Measurements from ENCODE around the gene NCKIPSD. TPM values are rescaled to one million over a fixed set of nuclear protein-coding genes. Genes with fewer than 3 reads are reported as not detected.
"Not testable (repeated sequence)": the region's sequence is repeated elsewhere in the genome, so short reads cannot be mapped to it uniquely, and the experiment has no call there.

Gene NCKIPSD
- 10 to 100 TPM; 32.4 to 88.5 (median 51.8) TPM for total RNA-seq

DNA sequence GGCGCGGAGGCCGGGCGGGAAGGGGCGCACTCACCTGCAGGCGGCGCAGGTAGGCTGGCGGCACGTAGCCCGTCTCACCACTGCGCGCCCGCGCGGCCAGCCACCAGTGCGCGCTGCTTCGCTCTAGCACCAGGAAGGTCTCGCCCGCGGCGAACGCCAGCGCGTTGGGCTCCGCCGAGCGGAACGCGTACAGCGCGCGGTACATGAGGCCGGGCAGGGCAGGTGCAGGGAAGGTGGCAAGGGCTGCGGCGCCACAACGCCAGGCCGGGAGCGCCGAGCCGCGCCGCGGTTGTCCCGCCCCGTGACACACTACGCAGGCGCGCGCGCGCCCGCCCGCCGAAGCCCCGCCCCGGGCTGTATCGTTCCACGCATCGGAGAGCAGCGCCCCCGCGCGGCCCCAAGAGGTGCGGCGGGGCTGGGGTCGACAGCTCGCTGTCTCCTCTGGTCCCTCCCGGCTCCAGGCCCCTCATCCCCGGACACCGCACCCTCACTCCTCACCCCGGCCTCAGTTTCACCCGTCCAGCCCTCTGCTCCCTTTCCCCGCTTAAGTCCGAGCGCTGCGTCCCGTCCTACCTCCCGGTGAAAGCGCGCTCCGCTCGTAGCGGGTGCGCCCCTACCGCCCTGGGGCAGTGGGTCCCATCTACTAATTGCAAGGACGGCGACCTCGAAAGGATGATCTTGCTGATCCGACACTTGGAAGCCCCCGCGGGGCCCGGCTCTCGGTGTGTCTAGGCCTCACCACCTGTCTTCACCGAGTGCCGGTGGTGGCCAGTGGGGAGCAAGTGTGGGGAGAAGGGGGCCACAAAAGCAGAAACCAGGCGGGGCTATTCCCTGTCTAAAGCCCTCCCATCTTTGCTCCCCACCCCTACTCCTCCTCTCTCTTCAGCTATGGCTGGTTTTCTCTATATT lies at the start of gene NCKIPSD:
NCKIPSD (minus strand) TSS at position 313 of the 909 bp plus-strand sequence; CDS start at position 205, 108 bp downstream.
- Histone ChIP-seq H3K36me3 (peaks cover 6 to 58% (median 36%) of the 10 kb centered on the region in 3 donors), H3K27me3 (no peaks in the 10 kb centered on the region), H3K4me1 (peaks cover 0 to 63% (median 18%) of the 10 kb centered on the region in 4 donors), H3K9me3 (no peaks in the 10 kb centered on the region), H3K4me3 (peak within 1 kb of the TSS; percentile 84 to 96 (median 94)), H3K27ac (peak within 1 kb of the TSS; percentile 86 to 95 (median 92))
- 1% methylated on average over 46 to 72 of the region's 97 CpGs for WGBS, 2 donors
- TF ChIP-seq, protein P1, sequence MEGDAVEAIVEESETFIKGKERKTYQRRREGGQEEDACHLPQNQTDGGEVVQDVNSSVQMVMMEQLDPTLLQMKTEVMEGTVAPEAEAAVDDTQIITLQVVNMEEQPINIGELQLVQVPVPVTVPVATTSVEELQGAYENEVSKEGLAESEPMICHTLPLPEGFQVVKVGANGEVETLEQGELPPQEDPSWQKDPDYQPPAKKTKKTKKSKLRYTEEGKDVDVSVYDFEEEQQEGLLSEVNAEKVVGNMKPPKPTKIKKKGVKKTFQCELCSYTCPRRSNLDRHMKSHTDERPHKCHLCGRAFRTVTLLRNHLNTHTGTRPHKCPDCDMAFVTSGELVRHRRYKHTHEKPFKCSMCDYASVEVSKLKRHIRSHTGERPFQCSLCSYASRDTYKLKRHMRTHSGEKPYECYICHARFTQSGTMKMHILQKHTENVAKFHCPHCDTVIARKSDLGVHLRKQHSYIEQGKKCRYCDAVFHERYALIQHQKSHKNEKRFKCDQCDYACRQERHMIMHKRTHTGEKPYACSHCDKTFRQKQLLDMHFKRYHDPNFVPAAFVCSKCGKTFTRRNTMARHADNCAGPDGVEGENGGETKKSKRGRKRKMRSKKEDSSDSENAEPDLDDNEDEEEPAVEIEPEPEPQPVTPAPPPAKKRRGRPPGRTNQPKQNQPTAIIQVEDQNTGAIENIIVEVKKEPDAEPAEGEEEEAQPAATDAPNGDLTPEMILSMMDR (IDR thresholded peaks at IDR 0.05), result peak; percentile 85 to 98 (median 96)
- peak; percentile 86 to 95 for TF ChIP-seq POLR2A (IDR thresholded peaks at IDR 0.05)
- TF ChIP-seq EP300 (IDR thresholded peaks at IDR 0.05), result peak; percentile 20 to 91
- peak; percentile 85 to 86 for DNase-seq (ENCODE audit: low spot score in 2 of 2)

GRCh38 chr3:48735075-48735767 lies 49.5 kb upstream of the NCKIPSD start:
- not testable (repeated sequence) for H3K9me3 ChIP-seq; H3K4me3 ChIP-seq; H3K36me3 ChIP-seq; DNase-seq (ENCODE audit: low spot score in 2 of 2); H3K27me3 ChIP-seq
- Histone ChIP-seq H3K4me1 (peaks cover 0 to 56% (median 27%) of the 10 kb centered on the region in 4 donors), H3K27ac (peak overlapping the region in 2 of 4 donors; percentile 29 to 34)
- WGBS, 2 donors, result 17 to 26% methylated on average over 8 of the region's 8 CpGs

GRCh38 chr3:48734541-48734940 lies 48.8 kb upstream of the NCKIPSD start:
- not testable (repeated sequence) for H3K27me3 ChIP-seq; H3K4me3 ChIP-seq; DNase-seq (ENCODE audit: low spot score in 2 of 2); H3K36me3 ChIP-seq; H3K9me3 ChIP-seq
- peak overlapping the region in 1 of 4 donors; percentile 15 for H3K27ac ChIP-seq
- H3K4me1 ChIP-seq, result peaks cover 0 to 50% (median 20%) of the 10 kb centered on the region in 4 donors
- 68% methylated on average over 7 of the region's 25 CpGs; no CpG with 5 or more reads in 1 of the 2 donors for WGBS, 2 donors

DNA sequence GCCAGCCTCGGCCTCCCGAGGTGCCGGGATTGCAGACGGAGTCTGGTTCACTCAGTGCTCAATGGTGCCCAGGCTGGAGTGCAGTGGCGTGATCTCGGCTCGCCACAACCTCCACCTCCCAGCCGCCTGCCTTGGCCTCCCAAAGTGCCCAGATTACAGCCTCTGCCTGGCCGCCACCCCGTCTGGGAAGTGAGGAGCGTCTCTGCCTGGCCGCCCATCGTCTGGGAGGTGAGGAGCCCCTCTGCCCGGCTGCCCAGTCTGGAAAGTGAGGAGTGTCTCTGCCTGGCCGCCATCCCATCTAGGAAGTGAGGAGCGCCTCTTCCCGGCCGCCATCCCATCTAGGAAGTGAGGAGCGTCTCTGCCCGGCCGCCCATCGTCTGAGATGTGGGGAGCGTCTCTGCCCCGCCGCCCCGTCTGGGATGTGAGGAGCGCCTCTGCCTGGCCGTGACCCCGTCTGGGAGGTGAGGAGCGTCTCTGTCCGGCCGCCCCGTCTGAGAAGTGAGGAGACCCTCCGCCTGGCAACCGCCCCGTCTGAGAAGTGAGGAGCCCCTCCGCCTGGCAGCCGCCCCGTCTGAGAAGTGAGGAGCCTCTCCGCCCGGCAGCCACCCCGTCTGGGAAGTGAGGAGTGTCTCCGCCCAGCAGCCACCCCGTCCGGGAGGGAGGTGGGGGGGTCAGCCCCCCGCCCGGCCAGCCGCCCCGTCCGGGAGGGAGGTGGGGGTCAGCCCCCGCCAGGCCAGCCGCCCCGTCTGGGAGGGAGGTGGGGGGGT lies 48.2 kb upstream of the NCKIPSD start:
- not testable (repeated sequence) for H3K9me3 ChIP-seq; H3K27me3 ChIP-seq; H3K27ac ChIP-seq; H3K4me3 ChIP-seq; H3K36me3 ChIP-seq; DNase-seq (ENCODE audit: low spot score in 2 of 2)
- H3K4me1 ChIP-seq, result peaks cover 0 to 44% (median 14%) of the 10 kb centered on the region in 4 donors
- 99% methylated on average over 27 of the region's 53 CpGs; no CpG with 5 or more reads in 1 of the 2 donors for WGBS, 2 donors

GRCh38 chr3:48727511-48727910 lies 41.8 kb upstream of the NCKIPSD start:
- H3K9me3 ChIP-seq, result no peaks in the 10 kb centered on the region
- no peak for TF ChIP-seq POLR2A (IDR thresholded peaks at IDR 0.05)
- TF ChIP-seq, protein P1 (IDR thresholded peaks at IDR 0.05), result no peak
- no peak for TF ChIP-seq EP300 (IDR thresholded peaks at IDR 0.05)

DNA sequence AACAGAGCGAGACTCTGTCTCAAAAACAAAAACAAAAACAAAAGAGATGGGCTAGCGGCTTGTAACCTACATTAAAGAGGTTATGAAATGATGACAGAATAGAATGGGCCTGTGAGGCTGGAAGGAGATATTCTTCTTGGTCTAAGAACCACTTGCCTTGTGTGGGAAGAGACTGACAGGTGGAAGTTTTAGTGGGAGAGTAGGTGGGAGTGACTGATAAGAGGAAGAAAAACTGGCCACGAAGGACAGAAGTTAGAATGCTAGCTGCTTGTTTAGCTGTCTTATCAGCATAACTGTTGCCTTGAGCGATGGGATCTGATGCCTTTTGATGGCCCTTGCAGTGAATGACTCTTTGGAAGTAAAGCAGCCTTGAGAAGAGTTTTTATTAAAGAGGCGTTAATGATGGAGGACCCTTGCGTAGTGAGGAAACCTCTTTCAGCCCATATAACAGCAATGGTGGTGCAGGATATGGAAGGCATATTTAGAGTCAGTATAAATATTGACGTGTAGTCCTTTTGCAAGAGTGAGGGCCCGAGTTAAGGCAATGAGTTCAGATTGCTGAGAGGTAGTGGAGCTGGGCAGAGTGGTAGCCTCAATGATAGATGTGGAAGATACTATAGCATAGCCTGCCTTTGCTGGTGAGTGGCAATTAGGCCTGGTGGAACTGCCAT lies 39.6 kb upstream of the NCKIPSD start:
- not testable (repeated sequence) for H3K4me3 ChIP-seq; H3K9me3 ChIP-seq; DNase-seq (ENCODE audit: low spot score in 2 of 2); H3K36me3 ChIP-seq; H3K27ac ChIP-seq; H3K27me3 ChIP-seq; H3K4me1 ChIP-seq
- 90 to 93% methylated on average over 8 of the region's 8 CpGs for WGBS, 2 donors

More at GRCh38 chr3:48727511-48727910, 41.8 kb upstream of the NCKIPSD start:
- Histone ChIP-seq H3K4me3 (no peak overlapping the region), H3K4me1 (no peaks in the 10 kb centered on the region), H3K36me3 (no peaks in the 10 kb centered on the region), H3K27me3 (no peaks in the 10 kb centered on the region), H3K27ac (no peak overlapping the region)
- no peak for DNase-seq (ENCODE audit: low spot score in 2 of 2)
- 81 to 89% methylated on average over 8 of the region's 8 CpGs for WGBS, 2 donors

All from tibial nerve (tissue), 4 donors.